ENCODE results near the gene ESPN.
"Not testable (repeated sequence)": the region's sequence is repeated elsewhere in the genome, so short reads cannot be mapped to it uniquely, and the experiment has no call there.

ESPN gene

DNA sequence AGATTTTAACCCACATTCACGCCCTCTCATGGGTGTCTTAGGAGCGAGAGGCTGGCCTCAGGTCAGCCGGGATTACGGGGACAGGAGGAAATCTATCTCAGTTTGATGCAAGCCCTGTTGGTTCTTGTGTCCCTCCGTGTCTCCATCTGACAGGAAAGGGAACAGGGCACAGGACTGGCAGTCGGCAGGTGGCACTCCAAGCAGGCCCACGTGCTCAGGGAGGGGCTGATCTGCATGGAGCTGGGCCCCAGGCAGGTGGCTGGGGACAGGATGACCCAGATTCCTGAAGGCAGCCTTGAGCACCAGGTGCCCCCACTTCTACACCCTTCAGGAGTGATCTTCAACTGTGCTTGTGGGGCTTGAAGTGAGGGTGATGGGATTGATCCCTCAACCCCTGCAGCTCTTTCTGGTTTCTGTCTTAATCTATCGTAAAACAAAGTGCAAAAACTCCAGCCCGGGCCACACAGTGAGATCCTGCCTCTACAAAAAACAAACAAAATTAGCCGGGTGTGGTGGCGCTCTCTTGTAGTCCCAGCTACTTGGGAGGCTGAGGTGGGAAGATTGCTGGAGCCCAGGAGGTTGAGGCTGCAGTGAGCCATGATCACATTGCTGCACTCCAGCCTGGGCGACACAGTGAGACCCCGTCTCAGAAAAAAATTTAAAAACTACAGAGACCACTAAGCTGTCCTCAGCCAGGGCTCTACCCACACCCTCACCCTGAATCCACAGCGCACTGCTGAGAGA lies 58.6 kb downstream of the ESPN start:
- no peak for DNase-seq (ENCODE audit: low read depth)

DNA sequence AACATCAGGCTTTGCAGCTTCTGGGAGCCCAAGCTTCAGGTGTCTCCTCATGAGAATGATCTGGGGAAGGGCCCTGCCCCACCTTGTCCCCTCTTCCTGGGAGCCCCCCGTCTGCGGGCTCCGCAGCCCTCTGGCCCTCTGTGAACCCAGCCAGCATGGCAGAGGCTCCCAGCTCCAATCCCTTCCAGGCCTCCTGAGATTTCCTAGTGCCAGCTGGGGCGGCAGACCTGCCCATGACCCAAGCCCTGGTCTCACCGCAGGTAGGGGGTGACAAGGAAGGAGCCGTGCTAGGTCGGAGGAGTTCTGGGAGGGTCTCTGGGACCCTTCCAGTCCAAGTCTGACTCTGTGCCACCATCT lies 59.2 kb downstream of the ESPN start:
- DNase-seq (ENCODE audit: low read depth) = no peak

DNA sequence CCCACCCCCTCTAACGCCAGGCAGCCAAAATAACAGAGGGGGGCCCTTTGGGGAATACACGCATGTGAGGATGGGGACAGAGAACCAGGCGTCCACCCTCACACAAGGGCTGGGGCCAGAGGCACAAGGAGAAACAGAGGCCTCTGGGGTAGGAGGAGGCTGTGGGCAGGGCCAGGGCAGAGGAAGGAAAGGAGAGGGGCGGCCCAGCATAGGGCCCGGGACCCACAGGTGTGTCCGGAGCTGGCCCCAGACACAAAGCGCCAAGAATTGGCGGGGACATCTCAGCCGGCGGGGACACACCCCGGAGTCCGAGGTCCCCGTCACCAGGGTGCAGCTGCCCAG lies 60.2 kb downstream of the ESPN start:
- no peak for DNase-seq (ENCODE audit: low read depth)

DNA sequence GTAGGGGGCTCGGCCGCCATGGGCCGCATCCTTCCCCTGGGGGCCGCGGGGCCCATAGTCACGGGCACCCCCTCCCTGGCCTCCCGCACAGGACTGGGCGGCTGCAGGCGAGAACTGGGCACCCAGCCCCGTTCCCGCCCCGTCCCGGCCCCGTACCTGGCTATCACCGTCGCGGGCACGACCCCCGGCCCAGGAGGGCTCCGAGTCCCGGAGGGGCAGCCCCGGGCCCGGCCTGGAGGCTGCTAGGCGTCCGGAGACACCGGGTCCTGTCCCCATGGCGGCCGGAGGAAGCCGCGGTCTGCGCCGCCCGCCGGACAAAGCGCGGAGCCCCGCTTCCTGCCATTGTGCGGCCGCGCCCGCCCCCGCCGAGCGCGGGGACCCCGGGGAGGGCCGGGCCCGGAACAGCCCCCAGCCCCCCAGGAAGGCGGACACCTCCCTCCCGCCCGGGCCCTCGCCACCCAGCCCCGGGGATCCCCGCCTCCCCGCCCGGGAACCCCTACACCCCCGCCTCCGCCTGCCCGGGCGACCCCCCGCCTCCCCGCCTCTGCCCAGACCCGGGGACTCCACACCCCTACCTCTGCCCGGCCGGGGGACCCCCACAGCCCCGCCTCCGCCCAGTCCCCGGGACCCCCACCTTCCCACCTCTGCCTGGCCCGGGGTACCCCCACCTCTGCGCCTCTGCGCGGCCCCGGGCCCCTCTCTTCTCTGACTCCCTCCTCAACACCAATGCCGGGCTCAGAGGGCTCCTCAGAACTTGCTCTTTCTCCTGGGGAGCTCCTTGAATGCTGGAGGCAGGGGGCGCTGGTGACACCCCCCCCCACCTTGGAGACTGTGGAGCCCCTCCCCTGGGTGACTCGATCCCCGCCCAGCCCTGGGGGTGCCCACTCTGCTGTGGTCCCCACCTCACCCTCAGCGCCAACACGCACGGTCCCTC lies 60.9 kb downstream of the ESPN start:
- no peak for DNase-seq (ENCODE audit: low read depth)

DNA sequence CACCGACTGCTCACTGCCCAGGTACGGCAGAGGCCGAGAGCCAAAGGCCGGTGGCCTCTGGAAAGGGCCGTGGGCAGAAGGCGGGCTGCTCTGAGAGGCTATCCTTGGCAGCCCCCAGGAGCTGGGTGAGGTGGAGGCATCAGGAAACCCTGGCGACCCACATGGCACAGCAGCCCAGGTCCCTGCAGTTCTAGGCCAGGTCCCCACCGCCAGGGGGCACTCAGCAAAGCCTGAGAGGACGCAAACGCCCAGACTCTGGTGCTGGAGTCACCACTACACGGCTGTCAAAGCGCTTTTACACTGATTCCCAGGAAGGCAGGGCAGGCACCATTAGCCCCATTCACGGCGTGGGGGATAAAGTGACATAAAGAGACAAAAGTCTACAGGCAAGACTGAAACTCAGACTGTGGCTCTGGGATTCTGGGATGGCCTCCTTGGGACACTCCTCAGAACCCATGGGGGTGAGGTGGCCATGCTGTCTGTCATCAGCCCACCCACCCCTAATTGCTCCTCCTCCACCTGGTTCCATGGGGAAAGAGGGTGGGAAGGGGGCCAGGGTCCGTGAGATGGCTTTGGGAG lies 61.9 kb downstream of the ESPN start:
- peak; percentile 80 for DNase-seq (ENCODE audit: low read depth)

DNA sequence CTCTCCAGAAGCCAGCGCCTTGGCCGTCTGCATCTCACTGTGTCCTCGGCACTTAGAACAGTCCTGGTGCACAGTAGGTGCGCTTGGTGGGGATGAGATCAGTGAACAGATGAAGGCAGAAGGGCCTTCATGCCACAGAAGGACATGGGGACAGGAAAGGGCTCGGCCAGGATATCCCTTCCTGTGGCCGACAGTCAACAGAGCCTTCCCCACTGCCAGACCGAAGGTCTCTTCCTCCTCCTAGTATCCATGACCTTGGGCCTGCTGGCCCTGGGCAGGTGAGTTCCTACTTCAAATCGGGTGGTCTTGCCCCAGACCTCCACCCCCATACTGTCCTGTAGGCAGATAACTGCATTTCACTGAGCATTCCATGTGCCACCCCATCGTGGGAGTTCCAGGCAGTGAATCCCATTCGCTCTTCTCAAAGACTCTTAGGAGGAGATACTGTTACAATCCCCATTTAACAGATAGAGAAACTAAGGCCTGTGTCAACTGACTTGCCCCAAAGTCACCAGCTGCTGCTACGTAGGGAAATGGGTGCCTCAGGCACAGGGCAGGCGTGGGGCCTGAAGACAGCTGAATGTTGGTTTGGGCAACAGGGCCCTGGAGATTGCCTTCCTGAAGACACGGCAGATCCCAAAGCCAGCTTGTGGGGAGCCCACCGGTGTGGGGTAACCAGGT lies 63.4 kb downstream of the ESPN start:
- no peak for DNase-seq (ENCODE audit: low read depth)

DNA sequence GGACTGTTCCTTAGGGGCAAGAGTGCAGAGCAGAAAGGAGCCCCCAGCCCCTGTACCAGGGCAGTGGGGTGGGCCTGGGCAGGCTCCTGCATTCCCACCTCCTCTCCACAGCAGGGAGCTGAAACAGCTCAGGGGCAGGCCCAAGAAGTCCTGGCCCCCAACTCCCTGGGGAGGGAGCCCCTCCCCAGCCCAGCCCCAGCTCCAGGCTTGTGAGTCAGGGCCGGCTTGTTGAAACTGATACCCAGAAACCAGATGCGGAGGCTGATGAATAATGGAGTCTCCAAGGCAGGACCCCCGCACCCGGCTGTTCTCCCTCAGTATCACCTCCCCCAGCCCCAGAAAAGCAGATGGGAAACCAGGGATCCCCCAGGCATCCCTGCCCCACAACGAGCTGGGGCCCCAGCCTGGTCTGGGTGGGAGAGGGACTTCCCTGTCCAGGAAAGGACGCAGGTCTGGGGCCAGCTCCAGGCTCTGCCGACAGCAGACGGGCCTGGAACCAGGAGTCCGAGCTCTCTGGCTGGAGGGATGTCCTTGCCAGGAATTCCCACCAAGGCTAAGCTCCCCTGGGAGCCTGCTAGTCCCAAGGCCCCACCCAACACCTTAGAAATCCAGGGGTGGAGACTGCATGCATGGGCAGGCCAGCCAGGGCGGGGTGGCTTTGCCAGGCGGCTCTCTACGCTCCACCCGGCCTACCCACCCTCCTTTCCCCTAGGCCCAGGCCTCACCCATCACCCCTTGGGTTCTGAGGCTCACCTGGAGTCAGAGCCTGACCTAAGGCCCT lies 64.2 kb downstream of the ESPN start:
- no peak for DNase-seq (ENCODE audit: low read depth)

DNA sequence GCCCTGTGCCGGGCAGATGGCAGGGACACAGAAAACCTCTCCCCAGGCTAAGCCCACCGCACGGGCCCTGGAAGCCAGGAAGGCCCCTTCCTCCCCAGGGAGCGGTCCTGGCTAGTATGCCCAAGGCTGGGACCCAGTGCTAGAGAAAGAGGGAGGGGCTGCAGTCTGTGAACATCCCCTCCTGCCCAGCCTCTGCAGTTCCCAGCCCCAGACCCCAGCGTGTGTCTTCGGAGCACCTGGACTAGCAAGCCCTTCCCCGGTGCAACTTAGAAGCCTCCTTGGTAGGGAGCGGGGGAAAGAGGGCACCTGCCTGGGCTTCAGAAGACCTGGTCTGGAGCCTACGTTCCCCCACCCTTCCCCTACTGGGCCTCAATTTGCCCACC lies 64.8 kb downstream of the ESPN start:
- no peak for DNase-seq (ENCODE audit: low read depth)

DNA sequence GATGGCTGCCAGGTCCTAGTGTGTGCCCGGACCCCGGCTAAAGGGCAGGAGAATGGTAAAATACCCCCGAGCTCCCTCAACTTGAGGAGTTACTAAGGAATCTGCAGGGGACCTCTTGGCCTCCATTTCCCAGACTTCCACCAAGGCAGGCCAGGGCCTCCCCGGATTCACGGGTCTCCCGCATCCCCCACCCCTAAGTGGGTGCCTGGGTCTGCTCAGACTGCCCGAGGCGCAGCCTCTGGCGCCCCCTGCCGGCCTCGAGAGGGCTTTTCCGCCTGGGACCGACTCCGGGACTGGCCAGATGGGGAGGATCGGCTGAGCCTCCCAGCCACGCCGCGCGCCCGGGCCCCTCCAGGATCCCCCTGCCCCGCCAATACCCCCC lies 65.2 kb downstream of the ESPN start:
- peak; percentile 69 for DNase-seq (ENCODE audit: low read depth)

DNA sequence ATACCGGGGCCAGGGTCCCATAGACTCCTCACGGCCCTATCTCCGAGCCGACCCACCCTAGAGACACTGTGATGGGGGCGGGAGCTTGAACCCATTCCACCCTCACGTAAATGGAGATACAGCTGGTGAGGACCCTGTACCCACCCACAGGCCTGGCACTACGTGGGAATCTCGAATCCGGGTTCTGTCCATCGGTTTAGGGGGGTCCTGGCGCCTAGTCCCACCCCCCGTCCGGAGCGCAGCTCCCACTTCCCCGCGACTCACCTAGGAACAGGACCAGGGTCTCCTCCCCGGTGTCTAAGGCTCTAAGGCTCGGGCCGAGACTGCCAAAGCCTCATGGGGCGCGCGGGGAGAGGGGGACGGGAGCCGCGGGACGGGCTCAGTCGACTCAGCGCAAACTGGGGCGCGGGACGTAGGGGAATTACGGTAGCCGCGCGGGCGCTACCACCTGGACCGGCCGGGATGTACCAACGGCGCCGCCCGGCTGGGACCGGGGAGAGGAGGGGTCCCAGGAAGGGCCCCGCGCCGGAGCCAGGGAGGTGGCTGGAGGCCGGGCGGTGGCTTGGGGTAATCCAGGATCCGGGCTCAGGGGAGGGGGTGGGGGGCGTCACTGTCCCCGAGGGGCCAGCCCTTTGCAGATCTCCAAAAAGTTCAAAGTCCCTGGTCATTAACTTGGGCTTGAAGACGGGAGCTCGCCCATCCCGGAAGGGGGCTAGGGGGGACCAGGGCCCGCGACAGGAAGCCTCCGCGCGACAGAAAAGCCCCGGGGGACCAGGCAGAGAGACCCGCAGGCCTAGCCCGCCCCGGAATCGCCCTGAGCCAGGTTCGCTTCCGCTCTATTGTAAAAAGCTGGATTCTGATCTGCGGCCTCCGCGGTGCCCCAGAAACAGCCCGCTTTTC lies 65.9 kb downstream of the ESPN start:
- DNase-seq (ENCODE audit: low read depth) = no peak

DNA sequence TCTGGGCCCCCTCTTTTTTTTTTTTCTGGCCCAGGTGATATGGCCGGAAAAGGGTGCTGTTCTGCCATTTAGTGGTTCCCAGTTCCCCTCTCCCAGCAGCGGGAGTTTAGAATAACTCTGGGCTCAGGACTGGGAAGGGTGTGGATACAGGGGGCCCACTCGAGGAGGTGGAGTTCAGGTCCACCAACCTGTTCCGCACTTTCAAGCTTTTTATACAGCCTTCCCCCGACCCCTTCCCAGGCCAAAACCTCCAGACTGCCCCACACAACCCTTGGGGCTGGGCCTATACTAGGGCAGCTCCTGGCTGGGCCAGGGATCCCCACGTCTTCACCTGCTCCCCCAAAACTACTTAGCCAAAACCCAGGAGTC lies 66.5 kb downstream of the ESPN start:
- DNase-seq (ENCODE audit: low read depth) = no peak

DNA sequence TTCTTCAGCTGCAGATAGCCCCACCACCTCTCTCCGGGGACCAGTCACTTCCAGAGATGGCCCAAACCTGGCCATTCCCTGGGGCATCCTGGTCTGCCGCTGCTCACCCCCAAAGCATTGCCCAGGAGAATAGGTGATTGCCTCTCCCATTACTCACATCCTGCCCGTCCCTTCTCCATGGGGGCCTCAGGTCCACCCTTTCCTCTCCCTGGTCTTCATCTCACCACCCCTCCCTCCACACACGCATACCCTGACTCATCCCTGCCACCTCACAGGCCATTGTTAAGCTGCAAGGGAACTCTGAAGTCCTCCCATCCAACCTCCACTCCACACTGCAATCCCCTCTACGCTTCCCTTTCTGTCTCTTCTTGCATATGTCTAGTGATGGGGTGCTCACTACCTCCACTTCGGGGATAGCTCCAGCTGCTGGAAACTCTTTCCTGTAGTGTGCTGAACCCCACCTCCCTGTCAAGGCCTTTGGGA lies 66.9 kb downstream of the ESPN start, which contains the start of gene PLEKHG5:
TSS of gene PLEKHG5 (minus strand) at position 188 of the 483 bp plus-strand sequence. CDS start 14,096 bp downstream, outside the sequence.
- DNase-seq (ENCODE audit: low read depth) = no peak

DNA sequence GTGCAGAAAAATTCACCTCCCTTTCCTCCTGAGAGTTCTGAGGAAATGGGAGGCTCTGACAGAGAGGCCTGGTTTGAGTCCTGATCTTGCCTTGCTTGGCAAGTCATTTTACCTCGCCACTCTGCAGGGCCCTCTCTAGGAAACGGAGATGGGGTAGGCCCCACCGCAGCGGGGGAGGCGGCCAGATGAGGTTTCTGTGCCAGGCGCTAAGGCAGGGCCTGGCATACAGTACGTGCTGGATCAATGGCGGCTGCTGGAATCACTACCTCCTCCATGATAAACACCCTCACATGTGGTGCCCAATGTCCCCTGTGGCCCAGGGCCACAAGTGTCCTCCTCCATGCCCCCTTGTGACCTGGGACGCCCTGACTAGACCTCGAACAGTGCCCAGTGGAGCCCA lies 67.4 kb downstream of the ESPN start:
- no peak for DNase-seq (ENCODE audit: low read depth)

DNA sequence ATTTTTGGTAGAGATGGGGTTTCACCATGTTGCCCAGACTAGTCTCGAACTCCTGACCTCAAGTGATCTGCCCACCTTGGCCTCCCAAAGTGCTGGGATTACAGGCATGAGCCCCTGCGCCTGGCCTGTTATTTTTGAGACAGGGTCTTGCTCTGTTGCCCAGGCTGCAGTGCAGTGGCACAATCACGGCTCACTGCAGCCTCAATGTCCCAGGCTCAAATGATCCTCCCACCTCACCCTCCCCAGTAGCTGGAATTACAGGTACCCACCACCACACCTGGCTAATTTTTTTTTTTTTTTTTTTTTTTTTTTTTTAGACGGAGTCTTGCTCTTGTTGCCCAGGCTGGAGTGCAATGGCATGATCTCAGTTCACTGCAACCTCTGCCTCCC lies 69.3 kb downstream of the ESPN start:
- DNase-seq (ENCODE audit: low read depth) = not testable (repeated sequence)

DNA sequence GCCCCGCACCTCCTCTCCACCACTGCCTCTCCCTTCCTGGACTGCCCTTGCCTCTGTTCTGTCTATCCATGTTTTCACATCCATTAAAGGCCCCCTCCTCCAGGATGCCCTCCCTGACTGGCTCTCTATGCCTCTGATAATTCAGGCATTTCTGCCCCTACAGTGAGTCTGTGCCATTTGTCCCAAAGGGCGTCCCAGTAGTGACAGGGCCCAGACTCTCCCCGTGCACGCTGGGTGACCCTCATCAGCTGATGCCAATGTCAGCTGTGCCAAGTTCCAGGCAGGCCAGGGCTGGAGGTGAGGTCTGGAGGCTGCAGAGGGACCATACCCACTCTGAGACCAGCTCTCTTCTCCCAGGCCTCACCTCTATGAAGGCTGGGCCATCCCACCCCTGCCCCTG lies 70.1 kb downstream of the ESPN start:
- DNase-seq (ENCODE audit: low read depth) = no peak

DNA sequence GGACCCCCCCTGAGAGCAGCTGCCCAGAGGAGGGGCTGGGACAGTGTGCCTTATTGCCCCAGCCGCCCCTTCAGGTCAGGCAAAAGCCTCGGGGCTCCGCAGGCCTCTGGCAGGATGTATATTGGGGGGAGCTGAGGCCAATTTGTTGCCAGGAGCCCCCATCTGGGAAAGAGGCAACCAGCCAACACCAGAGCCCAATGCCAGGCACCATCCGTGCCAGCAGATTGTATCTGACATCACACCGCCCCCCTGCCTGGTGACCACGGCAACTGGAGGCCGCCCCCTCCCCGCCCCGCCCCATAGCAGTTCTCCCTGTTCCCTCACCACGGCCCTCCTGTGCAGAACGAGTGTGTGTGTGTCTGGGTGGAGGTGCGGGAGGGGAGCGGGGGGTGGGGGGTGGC lies 70.5 kb downstream of the ESPN start:
- no peak for DNase-seq (ENCODE audit: low read depth)

DNA sequence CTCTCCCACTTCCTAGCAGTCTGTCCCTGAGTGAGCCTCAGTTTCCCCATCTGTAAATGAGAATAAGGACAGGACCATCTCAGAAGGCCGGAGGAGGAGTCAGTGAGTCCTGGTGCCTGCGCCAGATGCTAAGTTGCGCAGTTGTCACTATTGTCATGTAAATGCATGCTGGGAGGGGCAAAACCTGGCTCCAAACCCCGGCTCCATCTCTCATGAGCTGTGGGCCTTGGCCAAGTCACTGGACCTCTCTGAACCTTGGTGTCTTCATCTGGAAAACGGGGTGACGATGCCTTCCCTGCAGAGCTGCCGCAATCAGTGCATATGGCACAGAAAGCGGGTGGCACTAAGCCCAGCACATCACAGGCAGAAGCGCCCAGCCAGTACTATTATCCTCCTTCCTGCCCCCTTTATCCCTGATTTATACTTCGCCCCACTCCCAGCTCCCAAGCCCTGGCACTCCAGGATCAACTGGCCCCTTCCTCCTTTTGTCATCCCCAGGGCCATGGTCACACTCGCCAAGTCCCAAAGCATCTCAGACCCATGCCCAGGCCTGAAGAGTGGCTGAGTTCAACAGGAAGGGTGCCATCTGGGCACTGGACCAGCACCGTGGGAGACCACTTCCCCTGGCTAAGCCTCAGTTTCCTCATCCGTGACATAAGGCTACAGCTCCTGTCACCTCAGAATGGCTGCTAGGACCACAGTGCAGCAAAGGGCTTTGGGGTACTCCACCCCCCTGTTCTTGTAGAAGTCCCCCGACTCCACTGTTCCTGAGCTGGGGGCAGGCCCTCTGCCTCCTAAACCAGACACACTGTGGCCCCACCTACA lies 71.2 kb downstream of the ESPN start:
- no peak for DNase-seq (ENCODE audit: low read depth)

DNA sequence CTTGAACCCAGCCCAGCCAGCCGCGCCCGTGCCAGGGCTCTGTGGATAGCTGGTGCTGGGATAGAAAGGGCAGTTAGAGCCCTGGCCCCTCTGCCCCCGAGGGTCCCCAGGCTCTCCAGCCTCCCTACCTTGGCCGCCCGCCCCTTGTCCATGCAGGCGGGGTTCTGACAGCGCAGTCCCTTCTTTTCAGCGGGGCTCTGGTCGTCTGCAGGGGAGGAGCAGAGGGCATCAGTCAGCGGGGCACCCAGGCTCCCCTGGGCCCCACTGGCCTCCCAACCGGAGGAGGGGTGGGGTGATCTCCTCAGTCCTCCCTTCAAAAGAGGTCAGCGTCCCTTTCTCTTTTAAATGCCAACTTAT lies 71.8 kb downstream of the ESPN start:
- DNase-seq (ENCODE audit: low read depth) = no peak

DNA sequence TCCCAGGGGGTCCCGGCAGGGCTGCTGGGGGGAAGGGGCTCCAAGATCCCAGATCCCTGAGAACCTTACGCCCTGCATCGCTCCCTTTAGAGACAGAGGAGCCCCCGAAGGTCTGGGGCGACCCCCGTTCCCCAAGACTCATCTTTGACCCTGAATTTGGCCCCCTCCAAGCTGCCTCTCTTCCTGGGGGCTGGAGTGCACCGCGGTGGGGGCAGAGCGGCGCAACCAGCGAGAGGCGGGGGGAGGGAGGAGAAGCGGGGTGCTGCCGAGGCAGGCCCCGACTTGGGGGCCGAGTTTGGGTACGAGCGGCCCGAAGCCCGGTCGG lies 72.3 kb downstream of the ESPN start:
- no peak for DNase-seq (ENCODE audit: low read depth)

All from stimulated activated CD4-positive, alpha-beta T cell treated with anti-CD3 and anti-CD28 coated beads, Interleukin-2, amount 100 ng/mL, for 4 hours (primary cell).